ENCODE measurements around the gene LDLRAD2. TPM values are rescaled to one million over a fixed set of nuclear protein-coding genes. Genes with fewer than 3 reads are reported as not detected.

The LDLRAD2 gene
- total RNA-seq, 1 donor from 2014 or later: not detected

DNA sequence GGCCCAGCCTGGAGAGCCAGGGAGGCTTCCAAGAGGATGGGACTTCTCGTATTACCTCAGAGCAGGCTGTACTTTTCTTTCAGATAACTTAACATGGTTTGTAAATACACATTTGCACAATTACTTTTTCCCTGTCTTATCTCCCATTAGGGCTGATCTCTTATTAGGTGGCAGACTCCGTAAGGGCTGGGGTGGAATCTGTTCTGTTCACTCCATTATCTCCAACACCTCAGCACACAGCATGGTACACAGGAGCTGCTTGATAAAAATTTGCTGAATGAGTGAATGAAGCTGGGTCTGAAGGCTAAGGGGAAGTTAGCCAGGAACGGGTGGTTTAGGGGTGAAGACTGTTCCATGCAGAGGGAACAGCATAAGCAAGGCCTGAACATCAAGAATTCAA is 48.9 kb downstream of the LDLRAD2 start:
- DNase-seq (ENCODE audit: low read depth in 2 of 2): no peak

DNA sequence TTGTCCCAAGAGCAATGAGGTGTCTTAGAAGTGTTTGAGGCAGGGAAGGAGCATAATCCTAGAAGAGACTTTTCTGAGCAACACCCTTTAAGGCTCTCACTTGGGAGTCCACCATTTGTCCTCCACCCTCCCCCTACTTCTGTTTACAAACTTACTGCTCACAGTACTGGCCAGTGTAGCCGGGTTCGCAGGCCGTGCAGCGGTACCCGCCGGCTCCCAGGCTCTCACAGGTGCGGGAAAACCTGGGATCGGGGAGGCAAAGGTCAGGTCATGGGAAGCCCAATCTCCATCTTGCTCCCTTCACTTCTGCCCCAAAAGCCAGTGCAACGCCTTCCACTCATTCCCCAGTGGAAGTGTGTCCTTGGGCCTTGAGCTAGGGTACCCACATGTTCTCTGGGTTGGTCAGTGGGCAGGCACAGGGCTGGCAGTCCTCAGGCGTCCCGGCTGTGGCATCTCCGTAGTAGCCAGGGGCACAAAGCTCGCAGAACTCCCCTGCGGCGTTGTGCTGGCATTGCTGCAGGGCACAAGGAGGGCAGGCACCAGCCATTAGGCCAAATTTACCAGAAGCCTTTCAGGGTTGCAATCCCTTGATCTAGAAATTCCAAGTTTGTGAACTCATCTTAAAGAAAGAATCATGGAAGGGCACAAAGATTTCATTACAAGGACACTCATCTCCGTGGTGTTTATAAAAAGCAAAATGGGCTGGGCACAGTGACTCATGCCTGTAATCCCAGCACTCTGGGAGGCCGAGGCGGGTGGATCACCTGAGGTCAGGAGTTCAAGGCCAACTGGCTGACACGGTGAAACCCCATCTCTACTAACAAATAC is 49.8 kb downstream of the LDLRAD2 start:
- no peak for DNase-seq (ENCODE audit: low read depth in 2 of 2)

DNA sequence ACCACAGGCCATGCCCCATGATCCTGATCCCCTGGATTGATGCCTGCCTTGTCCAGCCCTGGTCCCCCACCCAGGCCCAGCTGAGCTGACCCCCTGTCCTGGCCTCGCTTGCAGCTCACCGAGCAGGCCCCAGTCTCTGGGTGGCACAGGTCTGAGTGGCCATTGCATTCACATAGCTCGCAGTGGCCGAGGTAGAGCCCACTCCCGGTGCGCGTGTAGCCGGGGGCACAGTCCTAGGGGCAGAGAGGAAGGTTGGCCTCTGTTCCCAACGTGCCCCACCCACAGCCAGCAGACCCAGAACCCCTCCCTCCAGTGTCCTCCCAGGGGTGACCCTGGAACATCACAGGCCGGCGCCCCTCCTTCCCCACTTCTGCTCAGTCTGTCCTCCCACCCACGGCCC is 51.9 kb downstream of the LDLRAD2 start:
- no peak for DNase-seq (ENCODE audit: low read depth in 2 of 2)

DNA sequence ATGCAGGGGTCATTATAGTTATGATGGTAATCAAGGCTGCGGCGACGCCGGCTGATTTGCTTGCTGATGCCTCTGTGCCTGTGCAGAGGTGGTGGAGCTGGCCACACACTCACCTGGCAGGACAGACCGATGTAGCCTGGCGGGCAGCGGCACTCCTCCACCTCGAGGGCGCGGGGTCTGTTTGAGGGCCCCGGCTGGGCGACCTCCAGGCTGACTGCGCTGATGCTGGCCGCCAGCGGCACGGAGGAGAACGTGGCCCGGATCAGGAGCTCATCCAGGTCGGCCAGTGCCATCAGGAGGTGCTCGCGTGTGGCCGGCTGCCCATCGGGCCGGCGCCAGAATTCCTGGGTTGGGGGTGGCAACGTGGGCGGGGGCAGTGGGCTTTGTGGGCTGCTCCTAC is 52.7 kb downstream of the LDLRAD2 start:
- no peak for DNase-seq (ENCODE audit: low read depth in 2 of 2)

DNA sequence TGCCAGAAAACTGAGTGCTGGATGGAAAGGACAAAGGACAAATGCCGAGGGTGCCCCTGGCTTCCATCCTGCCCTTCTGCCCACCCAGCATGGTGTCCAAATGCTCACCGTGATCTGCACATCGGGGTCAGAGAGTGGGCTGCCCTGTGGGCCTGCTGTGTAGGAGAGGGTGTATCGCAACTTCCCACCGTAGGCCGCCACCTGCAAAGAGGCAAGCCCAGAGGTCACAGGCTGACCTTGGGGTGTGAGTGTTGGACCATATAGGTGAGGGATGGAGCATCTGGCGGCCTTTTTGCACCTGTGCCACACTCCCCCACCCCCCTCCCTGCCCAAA is 53.5 kb downstream of the LDLRAD2 start:
- DNase-seq (ENCODE audit: low read depth in 2 of 2): no peak

DNA sequence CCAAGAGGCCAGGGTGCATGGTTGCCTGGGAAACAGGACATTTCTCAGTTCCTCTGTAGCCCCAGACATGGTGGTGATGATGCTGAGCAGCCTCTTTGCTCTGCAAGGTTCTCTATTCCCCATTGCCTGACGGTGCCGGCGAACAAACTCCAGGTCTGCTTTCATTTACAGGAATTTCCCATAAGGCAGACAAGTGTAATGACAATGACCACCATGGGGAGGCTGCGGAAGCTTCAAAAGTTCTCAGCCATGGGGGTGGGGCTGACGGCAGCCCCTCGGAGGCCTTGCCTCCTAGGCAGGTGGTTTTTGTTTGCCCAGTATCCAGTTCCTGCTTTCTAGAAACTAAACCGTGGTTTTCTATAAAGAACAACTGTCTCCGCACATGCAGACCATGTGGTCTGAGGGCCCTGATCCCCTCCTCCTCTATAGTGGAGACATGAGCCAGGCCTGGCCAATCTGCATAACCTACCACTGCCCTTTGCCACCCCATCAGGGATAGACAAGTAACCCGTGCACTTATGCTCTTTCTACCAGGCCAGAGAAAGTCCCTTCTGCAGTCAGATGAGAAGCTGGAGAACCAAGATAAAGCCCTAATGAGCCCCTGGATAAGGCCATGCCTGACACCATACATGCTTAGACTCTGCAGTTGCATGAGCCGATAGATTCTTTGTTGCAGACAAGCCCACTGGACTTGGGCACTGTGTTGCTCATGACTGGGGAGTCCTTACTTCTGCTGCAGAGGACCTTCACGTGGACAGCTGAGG is 54.1 kb downstream of the LDLRAD2 start:
- DNase-seq (ENCODE audit: low read depth in 2 of 2): no peak

DNA sequence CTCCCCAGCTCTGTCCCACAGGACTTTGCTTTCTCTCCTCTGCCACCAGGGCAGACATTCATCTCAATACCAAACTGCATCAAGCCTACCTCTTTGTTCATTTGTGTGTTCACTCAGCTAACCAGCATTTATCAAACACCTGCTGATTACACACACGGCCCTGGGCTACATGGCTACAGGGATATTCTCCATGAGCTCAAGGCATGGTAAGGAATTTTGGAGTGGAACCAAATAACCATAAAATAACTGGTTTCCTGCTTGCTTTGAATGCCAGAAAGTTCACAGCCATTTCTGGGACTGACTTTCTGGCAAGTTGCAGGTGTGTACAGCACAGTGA is 54.6 kb downstream of the LDLRAD2 start:
- no peak for DNase-seq (ENCODE audit: low read depth in 2 of 2)

DNA sequence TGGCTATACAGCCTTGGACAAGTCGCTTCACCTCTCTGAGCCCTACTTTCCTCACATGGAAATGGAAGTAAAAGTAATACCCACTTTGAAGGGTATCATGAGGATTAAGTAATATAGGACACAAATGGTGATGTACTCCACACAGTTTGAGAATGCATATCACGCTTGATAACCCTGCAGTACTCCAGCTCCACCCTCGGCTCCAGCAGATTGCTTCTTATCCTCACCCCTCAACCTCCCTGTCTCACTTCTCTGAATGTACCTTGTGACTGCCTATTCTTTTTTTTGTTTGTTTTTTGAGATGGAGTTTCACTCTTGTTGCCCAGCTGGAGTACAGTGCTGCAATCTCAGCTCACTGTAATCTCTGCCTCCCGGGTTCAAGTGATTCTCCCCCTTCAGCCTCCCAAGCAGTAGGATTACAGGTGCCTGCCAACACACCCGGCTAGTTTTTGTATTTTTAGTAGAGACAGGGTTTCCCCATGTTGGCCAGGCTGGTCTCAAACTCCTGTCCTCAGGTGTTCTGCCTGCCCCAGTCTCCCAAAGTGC is 55.5 kb downstream of the LDLRAD2 start:
- no peak for DNase-seq (ENCODE audit: low read depth in 2 of 2)

DNA sequence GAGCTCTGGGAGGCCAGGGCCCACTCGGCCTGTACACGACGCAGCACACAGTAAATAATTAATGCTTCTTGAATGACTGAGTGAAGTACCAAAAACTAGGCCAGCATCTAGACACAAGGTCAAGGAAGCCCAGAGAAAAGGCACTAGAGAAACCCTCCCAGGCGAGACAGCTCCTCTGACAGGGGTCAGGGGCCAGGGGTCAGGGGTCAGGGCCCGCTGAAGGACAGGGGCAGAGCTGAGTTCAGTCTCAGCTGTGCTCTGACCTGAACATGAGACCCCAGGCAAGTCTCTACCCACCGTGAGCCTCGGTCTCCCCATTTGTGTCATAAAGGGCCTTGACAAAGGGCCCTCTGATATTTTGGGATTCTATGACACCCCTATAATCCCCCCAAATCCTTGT is 56.4 kb downstream of the LDLRAD2 start:
- no peak for DNase-seq (ENCODE audit: low read depth in 2 of 2)

DNA sequence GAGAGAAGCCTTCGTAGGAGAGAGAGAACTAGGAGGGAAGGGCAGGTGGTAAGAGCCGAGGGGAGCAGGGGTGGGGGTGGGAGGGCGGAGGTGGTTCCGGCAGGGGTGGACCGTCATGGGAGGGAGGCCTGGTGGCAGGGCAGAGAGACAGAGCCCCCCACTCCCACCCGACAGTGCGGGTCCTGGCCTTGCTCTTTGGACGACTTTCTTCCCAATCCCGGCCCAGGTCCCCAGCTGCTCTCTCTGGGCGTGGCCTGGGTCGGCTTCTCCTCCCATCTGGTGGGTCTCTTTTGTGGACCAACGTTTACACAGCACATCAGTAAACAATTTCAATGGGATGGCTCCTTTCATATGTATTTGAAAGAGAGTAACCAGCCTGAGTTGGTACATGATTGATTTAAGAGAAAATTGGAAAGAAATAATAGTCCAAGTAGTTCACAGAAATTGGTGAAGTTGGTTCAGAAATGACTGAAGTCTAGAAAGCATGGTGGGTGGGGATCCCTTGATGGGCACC is 56.9 kb downstream of the LDLRAD2 start:
- no peak for DNase-seq (ENCODE audit: low read depth in 2 of 2)

DNA sequence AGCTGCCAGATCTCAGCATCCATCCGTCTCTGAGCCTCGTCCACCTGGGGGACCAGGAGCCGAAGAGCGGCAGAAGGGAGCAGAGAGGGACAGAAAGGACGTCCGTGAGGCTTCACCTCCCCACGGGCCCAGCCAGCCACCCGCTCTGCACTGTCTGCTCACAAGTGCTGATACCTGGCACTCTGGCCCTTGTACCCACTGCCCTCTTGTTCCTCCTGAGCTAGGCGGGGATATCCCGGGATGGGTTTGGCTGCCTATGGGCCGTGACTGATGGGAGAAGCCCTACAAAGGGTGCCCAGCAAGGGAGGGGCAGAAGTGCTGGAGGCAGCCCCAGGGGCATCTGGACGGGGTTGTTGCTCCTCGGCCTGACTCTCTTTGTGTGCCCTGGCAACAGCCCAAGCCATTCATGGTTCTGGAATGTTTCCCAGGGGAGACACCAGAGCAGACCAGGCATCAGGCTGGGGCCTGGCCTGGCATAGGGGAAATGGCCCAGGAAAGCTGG is 57.6 kb downstream of the LDLRAD2 start:
- DNase-seq (ENCODE audit: low read depth in 2 of 2): peak; percentile 45 to 83

DNA sequence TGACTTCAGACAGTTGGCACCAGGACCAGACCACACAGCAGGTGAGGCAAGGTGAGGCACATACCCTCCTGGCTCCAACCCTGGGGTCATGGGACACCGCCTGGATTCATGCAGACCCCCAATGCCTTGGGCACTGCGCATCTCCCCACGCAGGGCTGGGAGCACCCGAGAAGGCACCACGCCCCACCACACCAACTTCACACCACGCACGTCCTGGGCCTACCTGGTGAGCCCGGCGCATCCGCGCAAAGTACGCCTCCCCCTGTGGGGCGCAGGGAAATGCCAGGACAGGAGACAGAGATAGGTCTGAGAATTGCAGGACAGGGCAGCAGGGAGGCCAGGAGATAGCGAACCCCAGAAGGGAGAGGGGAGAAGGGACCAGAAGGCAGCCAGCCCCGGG is 58.5 kb downstream of the LDLRAD2 start:
- no peak for DNase-seq (ENCODE audit: low read depth in 2 of 2)

DNA sequence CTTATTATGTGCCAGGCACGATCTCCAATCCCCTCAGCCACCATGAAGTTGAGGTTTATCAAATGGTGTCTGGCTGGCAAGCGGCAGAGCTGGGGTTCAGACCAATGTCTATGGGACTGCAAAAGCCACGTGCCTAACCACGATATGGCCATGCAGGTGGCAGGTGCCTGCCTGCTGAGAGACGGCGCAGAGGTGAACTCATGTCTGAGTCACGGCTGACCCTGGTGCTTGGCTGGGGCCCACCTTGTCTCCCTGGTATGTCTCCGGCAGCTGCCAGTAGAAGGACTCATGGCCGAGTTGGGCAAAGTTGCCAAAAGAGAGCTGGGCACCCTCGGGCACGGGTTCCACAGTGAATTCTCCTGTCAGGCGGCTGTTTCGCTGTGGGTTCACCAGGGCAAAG is 59.9 kb downstream of the LDLRAD2 start:
- no peak for DNase-seq (ENCODE audit: low read depth in 2 of 2)

DNA sequence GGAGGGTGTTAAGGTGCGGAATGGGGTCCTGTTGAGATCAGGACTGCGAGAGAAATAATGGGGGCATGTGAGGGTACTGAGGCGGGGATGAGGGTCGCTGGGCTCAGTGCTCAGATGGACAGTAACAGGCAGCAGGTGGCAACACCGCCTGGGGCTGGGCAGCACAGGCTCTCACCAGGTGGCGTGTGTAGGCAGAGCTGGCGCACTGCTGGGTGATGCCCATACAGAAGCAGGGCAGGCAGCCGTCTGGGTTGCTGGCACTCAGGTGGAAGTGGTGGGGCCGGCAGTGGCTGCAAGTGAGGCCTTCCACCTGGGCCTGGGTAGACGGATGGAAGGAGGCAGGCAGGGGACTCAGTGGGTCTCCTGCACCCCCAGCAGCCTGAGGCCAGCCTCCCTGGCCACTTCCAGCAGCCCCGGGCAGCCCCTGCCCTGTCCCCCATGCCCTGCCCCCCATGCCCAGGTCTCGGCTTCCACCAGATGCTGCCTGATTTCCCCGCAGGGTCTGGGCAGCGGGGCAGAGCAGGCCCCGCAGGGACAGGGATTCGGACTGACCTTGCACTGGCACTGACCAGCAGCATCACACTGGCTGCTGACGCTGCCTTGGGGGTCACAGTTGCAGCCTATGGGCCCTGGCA is 60.5 kb downstream of the LDLRAD2 start:
- no peak for DNase-seq (ENCODE audit: low read depth in 2 of 2)

DNA sequence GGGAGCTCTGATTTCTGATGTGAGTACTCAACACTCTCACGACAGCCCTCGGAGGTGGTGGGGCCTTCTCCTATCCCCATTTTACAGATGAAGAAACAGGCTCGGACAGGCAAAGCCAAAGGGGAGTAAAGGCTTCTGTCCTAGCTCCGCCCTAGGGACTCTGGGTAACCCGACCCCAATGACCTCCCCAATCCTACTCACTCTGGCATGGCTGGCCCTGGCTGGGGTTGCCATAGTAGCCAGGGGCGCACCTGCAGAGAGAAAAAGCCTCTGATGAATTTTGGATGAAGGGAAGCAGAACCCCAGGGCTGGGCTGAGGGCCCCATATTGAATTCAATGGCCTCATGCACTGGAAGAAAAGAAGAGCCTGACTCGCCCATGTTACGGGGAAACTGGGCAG is 61.1 kb downstream of the LDLRAD2 start:
- no peak for DNase-seq (ENCODE audit: low read depth in 2 of 2)

DNA sequence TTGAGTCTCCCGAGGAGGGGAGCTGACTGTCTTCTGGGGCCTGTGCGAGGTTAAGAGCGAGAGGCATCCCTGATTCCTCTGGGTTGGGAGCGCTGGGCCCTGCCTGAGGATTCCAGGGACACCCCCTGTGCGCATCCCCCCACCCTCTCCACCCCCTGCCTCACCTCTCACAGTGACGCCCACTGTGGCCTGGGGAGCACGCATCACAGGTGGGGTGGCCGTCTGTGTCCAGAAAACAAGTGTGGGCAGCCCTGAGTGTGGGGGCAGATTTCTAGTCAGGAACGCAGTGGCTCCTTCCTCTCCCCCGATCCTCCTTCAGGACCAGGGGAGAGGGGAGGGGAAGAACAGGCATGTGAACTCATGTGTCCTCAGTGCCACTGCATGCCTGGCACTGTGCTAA is 61.7 kb downstream of the LDLRAD2 start:
- no peak for DNase-seq (ENCODE audit: low read depth in 2 of 2)

DNA sequence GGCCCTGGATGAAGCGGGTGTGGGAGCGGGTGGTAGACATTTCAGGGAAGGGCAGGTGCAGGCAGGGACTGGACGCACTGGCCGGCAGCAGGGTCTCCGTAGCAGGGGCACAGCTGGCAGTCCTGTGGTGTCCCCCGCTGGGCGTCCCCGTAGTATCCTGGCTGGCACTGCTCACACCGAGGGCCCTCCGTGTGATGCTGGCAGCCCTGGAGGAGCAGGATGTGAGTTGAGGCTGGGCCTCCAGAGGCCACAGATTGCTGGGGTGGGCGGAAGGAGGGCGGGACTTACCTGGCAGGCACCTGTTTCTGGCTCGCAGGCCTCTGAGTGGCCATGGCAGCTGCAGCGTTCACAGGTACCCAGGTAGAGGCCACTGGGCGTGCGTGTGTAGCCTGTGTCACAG is 62.3 kb downstream of the LDLRAD2 start:
- DNase-seq (ENCODE audit: low read depth in 2 of 2): no peak

Other genes with a start within 250 kb of the LDLRAD2 start
- not detected in 2 replicates for gene RAP1GAP, start 142.9 kb upstream of the LDLRAD2 start, total RNA-seq
- gene USP48, start 29.1 kb upstream of the LDLRAD2 start, total RNA-seq: 45.7 and 55.1 TPM in 2 replicates
- gene HSPG2, start 125.0 kb downstream of the LDLRAD2 start, total RNA-seq: 281 and 463 TPM in 2 replicates
- gene CELA3B, start 164.8 kb downstream of the LDLRAD2 start, total RNA-seq: 0.13 TPM in 1 of 2 replicates, not detected in the other
- not detected in 2 replicates for gene CELA3A, start 189.4 kb downstream of the LDLRAD2 start, total RNA-seq
- 600 and 802 TPM in 2 replicates for gene CDC42, start 240.4 kb downstream of the LDLRAD2 start, total RNA-seq

All from dermis microvascular lymphatic vessel endothelial cell (primary cell).